ENCODE results near the gene OMG.
A peak's percentile ranks its signal among the peaks of the same experiment; 100 is the strongest.
"Not testable (repeated sequence)": the region's sequence is repeated elsewhere in the genome, so short reads cannot be mapped to it uniquely, and the experiment has no call there.

OMG gene

DNA sequence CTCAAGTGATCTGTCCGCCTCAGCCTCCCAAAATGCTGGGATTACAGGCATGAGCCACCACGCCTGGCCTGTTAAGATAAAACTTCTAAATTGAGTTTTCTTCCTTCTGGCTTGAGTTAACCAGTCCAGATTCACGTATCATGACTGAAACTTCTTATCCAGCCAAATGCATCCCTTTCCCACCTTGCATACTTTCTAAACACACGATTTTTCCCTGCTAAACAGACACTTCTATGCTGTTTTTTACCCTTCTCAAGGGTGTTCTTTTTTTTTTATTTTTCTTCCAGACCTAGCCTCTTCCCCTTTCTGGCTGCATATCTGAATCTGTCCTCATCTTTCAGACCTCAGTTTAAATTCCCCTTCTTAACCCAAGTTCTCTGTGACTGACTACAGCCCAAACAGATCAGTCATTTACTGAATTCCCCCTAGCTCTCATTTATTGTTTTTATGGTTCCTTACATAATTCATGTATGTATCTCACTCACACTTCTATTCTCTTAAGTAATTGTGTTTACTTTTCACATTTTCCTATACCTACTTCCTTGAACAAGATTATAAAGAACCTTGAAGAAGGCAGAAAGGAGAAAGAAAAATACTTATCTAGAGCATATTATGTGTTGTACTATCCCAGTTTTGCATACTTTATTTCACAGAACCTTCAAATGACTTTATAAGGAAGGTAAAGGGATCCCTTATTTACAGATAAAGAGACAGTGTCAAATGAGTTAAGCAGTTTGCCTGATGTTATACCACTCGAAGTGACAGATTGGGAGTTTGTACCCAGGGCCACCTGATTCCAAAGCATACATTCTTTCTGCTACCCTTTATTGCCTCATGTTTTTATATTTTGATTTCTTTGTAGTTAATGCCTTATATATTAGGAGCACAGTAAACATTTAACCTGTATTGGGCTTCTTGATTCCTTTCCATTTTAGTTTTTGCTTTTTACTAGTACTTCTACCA lies 11.6 kb upstream of the OMG start:
- no peak for DNase-seq (ENCODE audit: low read depth in 3 of 3)

DNA sequence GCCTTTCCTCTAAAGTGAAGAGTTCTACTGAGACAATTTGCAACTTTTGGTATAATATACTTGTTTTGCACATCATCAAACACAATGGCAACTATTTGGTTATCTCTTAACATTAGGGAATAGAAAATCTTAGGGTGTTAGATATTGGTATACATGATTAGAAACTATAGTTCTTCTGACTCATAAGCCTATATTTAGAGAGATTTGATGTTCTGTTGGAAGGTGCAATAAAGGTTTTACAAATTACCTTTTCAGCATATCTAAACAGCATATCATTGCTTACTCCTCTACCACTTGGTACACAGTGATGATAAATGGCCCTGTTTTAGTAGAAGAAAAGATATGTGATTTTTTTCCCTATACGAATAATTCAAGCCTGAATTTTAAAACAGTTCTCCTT lies 10.6 kb upstream of the OMG start:
- DNase-seq (ENCODE audit: low read depth in 3 of 3) = no peak

DNA sequence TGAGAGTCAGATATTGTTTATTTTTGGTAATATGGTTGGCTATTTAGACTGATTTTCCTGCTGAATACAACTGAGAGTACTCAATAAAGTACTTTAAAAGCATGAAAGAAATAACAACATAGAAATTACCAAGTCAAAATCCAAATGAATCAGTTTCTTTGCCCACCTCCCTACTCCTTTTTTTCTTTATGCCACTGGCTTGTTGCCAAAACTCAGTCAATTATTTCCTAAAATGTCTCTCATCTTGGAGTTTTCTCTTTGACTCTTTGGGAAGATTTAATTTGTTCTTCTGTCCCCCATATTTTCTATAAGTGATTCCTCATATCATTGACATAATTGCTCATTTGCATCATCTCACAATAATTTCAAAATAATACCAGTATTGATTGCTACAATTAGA lies 2.6 kb upstream of the OMG start:
- DNase-seq (ENCODE audit: low read depth in 3 of 3) = no peak

DNA sequence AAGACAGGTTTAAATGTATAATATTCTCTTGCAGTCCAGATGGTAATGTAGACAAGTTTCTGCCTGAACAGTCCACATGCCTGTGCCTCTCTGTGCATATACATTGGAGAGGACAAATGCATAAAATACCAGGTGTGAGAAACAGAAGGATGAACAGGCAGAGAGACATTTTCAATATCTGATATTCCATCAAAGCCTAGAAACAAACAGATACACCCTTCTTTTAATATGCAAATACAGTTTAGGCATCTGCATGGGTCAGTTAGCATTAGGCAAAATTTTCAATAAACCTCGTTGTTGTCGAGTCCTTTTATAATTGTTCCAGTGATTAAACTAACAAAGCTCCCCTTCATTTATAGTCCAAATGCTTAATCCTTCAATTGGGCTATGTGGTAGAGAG lies 897 bp downstream of the OMG start:
- no peak for DNase-seq (ENCODE audit: low read depth in 3 of 3)

DNA sequence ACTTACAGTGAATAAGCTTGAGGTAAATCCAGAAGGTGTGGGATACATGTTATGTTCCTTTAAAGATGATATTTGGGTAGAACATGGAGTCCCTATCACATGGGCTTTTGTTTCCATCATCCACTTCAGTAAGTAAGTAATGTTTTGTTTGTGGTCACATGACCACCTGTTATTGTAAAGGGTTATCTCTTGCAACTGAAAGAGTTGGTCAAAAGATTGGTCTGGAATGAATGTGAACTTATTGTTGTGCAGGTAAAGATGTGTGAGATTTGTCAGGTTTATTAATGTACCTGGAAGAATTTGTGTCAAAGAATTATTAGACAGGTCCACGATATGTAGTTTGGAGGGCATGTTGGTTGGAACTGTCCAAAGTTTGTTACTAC lies 1.6 kb downstream of the OMG start:
- no peak for DNase-seq (ENCODE audit: low read depth in 3 of 3)

DNA sequence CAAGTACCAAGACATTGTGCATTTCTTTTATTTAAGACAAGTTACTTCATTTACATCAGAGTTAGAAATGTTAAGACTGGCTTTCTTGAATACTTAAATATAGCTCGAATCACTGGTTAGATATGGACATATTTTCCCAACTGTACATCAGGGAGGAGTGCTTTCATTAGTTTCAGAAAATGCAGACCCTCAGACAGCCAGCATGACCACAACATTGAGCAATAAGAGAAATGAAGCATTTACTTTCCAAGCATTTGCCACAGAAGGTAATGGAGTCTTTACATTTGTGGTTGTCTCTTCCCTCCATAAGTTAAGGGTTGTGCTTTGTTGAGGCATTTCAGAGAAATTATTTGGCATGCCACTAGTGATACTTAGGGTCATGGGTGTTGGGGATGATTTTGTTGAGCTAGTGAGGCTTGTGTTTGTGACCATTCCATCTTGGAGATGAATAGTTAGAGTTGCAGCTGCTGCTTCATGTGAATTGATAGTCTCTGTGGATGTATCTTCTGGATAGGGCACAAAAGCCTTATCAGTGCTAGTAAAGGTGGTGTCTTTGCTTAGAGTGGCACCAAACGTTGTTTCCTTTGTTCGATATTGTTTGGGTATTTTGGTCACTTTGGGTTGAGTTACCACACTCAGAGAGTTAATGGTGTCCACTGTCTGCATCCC lies 2.1 kb downstream of the OMG start:
- DNase-seq (ENCODE audit: low read depth in 3 of 3) = no peak

DNA sequence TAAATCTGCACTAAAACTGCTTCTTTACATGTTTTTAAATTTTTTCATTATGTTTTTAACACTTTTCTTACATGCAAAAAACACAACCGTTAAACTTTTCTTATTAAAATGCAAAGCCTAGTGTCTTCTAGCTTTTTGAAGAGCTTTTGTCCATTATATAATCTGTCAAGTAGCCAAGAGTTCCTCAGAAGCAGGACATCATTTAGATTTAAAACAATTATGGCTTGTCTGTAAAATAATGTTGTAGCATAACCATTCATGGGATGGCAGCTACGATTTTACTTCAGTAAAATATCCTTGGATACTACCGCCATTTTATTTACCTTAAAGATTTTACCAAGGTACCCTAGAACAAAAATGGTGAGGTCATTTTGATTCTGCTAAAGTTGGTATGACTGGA lies 2.8 kb downstream of the OMG start:
- no peak for DNase-seq (ENCODE audit: low read depth in 3 of 3)

DNA sequence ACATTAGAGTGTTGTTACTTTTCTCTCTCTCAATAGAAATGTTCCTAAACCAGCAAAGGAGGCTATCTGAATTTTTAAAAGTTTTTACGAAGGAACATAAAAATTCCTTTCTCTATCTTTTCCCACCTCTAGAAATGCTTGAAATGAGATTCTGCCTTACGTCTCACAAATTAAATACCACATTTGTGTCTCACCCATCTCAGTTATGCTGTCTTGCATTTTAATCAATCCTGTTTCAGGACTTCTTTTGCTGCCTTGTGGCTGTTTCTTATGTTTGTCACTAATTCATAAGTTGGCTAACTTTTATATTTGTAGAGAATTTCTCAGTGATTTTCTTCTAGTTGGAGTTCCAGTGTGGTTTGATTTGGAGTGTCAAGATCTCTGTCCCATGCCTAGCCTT lies 3.5 kb downstream of the OMG start:
- no peak for DNase-seq (ENCODE audit: low read depth in 3 of 3)

DNA sequence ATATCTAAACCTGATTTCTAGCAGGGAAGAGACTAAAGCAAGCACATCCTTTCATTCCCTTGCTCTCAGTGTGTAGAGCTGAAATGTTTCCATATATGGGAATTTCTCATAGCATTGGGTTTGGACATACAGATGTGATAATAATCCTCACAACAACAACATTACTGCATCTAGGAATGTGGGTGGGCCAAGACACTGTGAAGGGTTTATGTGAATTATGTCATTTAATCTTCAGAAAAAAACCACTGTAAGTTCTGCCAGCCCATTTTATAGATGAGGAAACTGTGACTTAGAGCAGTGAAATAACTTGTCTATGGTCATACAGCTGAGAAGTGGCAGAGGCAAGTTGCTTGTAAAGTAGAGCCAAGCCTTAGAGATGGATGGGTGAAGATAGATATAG lies 5.2 kb downstream of the OMG start:
- DNase-seq (ENCODE audit: low read depth in 3 of 3) = no peak

DNA sequence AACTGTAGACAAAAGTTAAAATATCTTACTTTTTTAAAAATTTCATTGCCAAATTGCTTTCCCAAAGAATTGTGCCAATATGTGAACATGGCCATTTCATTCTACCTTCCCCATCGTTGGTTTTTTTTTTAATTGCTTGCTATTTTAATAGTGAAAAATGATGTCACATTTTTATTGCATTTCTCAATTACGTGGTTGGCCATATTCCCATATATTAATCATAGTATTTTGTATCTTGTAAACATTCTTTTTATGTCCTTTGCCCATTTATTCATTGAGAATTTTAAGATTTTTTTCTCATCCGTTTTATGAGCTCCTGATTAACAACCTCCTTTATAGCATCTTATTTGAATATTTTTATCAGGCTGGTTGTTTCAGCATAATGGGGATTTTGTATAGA lies 7.2 kb downstream of the OMG start:
- no peak for DNase-seq (ENCODE audit: low read depth in 3 of 3)

DNA sequence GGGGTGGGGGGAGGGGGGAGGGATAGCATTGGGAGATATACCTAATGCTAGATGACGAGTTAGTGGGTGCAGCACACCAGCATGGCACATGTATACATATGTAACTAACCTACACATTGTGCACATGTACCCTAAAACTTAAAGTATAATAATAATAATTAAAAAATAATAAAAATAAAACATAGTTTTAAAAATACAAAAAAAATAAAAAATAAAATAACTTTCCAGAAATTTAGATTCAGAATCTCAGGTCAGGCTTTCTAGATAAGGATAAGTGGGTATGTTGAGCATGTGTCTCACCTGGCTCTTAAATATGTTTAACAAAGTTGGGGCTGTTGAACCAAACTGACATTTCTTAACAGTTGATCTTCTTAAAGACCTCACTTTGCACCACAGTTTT lies 9.1 kb downstream of the OMG start:
- not testable (repeated sequence) for DNase-seq (ENCODE audit: low read depth in 3 of 3)

DNA sequence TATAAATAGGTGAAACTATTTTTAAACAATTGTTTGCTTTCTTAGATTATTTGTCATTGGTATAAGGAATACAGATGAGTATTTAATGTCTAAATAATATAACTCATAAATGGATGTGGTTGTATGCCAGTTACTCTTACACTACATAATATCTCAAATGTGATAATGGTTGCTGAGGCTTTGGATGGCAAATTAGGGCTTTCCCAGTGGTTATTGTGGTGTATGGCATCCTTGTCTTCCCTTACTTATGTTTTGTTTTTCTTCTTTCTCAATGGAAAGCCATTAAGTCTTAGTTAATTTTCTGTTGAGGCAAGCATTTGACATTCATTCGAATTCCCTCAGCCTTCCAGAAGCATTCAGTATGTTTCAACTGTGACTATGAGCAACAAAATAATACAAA lies 10.5 kb downstream of the OMG start:
- DNase-seq (ENCODE audit: low read depth in 3 of 3) = no peak

DNA sequence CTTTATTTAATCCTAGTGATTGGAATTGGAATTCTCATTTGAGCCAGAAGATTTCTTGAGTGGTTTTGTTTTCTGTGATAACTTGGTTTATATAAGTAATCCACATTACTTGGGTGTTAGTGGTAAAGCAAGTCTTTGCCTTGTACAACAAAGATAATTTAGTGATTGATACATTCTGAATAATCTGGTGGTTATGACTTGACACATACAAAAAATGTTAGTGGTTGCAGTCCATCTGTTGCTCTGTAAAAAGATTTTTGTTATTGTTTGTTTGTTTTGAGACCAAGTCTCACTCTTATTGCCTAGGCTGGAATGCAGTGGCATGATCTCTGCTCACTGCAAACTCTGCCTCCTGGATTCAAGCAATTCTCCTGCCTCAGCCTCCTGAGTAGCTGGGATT lies 13.2 kb downstream of the OMG start:
- DNase-seq (ENCODE audit: low read depth in 3 of 3) = no peak

DNA sequence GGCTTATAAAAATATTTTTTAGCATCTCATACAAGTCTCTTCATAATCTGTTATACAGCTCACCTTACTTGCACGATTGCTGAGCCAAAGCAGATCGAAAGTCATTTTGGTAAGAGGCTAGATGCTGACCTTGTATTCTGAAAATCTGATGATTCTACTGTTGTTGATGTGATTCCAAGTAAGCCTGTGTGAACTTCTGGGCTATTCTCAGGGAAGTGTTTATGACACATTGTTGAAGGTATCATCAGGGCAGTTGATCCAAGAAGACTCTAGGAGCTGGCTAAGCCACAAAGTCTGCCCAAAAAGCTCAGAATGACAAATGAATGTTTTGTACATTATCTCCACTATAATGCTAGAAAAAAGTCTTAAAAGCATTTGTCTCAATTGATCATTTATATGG lies 16.0 kb downstream of the OMG start:
- DNase-seq (ENCODE audit: low read depth in 3 of 3) = no peak

DNA sequence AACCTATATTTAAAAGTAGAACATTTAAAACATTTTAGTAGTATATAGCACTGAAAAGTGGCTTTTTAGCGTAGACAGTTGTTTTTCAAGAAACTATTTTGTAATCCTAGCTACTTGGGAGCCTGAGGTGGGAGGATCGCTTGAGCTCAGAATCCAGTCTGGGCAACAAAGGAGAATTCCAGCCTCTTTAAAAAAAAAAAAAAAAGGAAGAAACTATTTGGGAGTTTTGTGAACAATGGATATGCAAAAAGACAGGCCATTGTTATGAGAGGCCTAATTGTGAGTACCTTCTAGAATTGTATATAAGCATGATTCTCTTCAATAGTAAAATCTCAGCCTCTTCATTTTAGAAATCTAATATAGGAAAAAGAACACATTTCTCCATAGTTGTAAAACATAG lies 17.6 kb downstream of the OMG start:
- DNase-seq (ENCODE audit: low read depth in 3 of 3) = no peak

DNA sequence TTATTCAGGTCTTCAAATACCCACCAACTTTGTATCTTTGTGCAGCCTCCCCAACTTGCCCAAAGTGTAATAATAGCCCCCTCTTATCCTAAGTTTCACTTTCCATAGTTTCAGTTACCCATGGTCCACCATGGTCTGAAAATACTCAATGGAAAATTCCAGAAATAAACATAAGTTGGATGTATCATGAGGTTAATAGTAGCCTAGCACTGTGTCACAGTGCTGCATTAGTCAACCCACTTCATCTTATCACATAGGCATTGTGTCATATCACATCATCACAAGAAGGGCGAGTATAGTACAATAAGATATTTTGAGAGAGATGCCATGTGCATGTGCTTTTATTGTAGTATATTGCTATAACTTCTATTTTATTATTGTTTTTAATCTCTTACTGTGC lies 21.9 kb downstream of the OMG start:
- DNase-seq (ENCODE audit: low read depth in 3 of 3) = no peak

DNA sequence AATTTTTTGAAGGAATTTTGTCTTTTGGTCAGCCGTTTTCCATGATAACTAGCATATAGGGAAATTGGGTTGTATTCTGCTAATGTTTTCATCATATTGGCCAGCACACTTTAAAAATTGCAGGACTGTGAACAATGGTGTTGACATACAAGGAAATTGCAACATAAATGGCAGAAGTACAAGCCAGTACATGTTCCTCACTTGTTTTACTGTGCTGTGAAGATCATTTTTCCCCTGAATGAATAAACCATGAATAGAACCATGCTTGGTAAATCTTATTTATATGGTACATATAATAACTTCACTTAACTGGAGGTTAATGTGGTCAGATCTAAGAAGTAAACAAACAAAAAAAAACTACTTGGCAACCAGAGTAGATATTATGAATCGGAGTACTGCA lies 22.8 kb downstream of the OMG start:
- DNase-seq (ENCODE audit: low read depth in 3 of 3) = no peak

DNA sequence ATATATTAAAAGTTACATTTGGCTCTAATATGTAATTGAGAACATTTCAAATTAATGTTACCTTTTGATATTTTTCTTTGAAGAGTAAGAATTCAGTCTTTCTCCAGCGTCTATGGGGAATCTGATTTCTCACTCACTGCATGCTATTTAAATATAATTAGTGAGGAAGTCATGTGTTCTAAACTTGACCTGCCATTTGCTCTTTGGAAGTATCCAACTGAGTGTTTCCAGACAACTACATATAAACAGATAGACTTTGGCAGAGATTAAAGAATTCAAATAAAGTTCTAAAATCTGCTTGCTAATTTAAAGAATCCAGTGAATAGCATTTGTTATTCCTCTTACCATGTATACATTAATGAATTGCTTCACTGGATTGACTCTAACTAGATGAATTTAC lies 23.5 kb downstream of the OMG start:
- DNase-seq (ENCODE audit: low read depth in 3 of 3) = no peak

DNA sequence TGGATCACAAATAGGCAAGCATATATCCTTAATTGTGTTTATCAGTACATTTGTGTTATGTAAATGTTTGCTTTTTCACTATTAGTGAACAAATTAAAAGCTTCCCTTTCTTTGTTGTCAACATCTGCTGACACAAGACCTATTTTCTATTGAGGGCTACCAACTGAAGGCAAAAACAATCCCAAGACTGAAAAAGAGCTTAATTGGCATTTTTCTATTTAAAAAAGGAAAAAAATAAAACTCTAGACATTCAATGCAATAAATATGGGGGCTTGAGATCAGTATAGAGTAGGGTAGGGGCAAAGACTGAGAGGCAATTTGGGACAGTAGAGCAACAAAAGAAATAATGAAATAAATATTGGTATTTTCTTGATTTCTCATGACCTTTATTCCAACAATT lies 24.2 kb downstream of the OMG start:
- DNase-seq (ENCODE audit: low read depth in 3 of 3) = no peak

DNA sequence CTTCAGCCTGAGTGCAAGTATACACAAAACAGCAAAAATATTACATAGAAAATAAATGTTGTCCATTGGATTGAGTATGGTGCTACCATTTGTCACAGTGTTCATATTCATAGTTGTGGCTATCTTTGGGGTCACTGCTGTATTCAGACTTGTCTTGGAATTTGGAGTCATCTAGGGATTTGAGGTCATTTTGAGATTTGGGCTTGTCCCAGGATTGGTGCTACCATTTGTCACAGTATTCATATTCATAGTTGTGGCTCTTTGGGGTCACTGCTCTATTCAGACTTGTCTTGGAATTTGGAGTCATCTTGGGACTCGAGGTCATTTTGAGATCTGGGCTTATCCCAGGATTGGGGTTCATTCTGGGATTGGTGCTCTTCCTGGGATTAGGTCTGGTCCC lies 24.8 kb downstream of the OMG start:
- no peak for DNase-seq (ENCODE audit: low read depth in 3 of 3)

DNA sequence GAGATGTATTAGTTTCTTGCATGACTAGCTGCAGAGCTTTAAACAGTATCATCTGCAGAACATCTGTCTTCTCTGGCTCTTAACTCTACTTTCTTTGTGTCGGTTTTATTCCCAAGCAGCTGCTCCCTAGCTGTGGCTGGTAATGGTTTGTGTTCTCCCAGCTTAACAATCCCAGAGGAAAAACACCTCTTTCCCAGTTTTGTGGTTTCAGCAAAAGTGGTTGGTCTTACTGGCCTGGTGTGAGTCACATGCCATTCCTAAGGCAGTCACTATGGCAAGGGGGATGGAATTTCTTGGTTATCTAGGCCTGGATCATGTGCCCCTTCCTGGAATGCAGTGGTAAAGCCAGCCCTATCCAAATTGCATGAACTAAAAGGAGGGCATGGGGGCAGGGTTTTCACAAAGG lies 27.5 kb downstream of the OMG start:
- DNase-seq (ENCODE audit: low read depth in 3 of 3) = no peak

DNA sequence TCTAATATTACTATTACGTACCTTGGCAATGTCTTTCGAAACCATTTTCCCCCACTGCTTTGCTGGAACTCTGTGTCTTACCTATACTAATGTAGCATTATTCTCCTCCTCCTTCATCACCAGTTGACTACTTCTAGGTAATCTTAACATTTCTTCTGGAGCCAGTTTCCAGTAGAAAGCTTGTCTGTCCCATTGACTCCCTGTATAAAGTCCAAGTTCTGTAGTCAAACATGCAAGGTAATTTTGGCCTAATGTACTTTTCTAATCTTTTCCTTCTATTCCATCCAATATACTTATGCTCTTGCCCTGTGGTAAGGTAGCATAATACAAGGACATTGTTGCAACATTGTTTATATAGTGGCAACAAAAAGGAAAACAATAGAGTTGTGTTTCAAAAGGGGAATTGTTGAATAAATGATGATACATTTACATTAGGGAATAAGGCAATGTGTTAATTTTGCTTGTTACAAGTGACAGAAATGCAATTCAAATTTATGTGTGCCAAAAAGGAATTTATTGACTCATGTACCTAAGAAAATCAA lies 27.9 kb downstream of the OMG start:
- no peak for DNase-seq (ENCODE audit: low read depth in 3 of 3)

DNA sequence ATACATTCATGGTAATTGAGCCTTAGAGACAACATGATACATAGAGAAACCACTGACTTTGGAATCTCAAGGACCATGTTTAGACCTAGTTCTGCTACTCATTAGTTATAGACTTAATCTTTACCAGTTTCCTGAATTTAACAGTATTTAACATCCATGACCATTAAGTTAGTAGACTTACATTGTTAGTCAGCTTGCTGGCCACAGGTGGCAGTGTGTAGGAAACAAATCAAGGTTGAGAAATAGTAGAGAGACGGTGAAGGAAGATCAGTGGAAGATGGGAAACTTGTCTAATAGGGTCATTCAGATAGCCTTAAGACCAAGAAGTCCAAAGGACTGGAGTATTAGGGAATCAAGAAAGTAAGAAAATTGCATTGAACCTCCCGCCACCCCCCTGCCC lies 31.0 kb downstream of the OMG start:
- peak in 1 of 3 donors; percentile 1 for DNase-seq (ENCODE audit: low read depth in 3 of 3)
